SU-DHL-6 (cell line): ENCODE data around the gene ATG2B.

Experiments used
- H2AFZ ChIP-seq: fragments of 200-600 bp; sonication (generic); 2 replicates; pipeline ENCODE4 v1.6.1; 2014; ENCODE audit warnings: low read depth, mild to moderate bottlenecking, moderate library complexity, mixed read lengths, antibody characterized with exemption, low read length; ENCODE audit not compliant: severe bottlenecking
- H3F3A ChIP-seq: fragments of 200-600 bp; shearing (Covaris generic); 2 replicates; pipeline ENCODE4 v1.6.0; 2016; ENCODE audit warnings: antibody characterized with exemption, mild to moderate bottlenecking; ENCODE audit not compliant: insufficient read depth
- H3K27ac ChIP-seq: fragments of 200-600 bp; sonication (generic); 2 replicates; pipeline ENCODE4 v1.5.1; 2016; ENCODE audit warnings: low read depth, mild to moderate bottlenecking, low read length, moderate library complexity, mixed read lengths
- H3K27me3 ChIP-seq: fragments of 200-600 bp; sonication (generic), shearing (Covaris generic); 2 replicates; pipeline ENCODE4 v1.6.0; 2014; ENCODE audit warnings: mild to moderate bottlenecking, low read length
- H3K36me3 ChIP-seq: fragments of 200-600 bp; sonication (generic); 2 replicates; pipeline ENCODE4 v1.6.1; 2014; ENCODE audit warnings: mild to moderate bottlenecking, low read length, mixed read lengths
- H3K4me2 ChIP-seq: fragments of 300-600, 200-600 bp; shearing (Covaris generic), sonication (generic); 2 replicates; pipeline ENCODE4 v1.6.0; 2014; ENCODE audit warnings: low read length, low read depth, mild to moderate bottlenecking; ENCODE audit not compliant: poor library complexity, severe bottlenecking
- H3K4me3 ChIP-seq: fragments of 200-600 bp; sonication (generic); 2 replicates; pipeline ENCODE4 v1.5.1; 2014; ENCODE audit warnings: antibody characterized with exemption, low read length, mild to moderate bottlenecking, mixed read lengths; ENCODE audit not compliant: insufficient read depth, poor library complexity, severe bottlenecking
- H3K79me2 ChIP-seq: fragments of 200-600 bp; sonication (generic); 2 replicates; pipeline ENCODE4 v1.6.1; 2014; ENCODE audit warnings: mild to moderate bottlenecking, low read length, moderate library complexity; ENCODE audit not compliant: insufficient read depth
- H3K9ac ChIP-seq: fragments of 200-600 bp; sonication (generic); 2 replicates; pipeline ENCODE4 v1.7.0; 2014; ENCODE audit warnings: mild to moderate bottlenecking, low read length
- H3K9me2 ChIP-seq: fragments of 200-600 bp; sonication (generic); replicated peaks from 2 replicates; pipeline ENCODE4 v1.6.1; 2014; ENCODE audit warnings: low read length; ENCODE audit not compliant: insufficient read depth
- H3K9me3 ChIP-seq: fragments of 200-600 bp; sonication (generic); 2 replicates; pipeline ENCODE4 v1.6.1; 2014; ENCODE audit warnings: low read length, mixed read lengths; ENCODE audit not compliant: insufficient read depth
- H4K20me1 ChIP-seq: fragments of 200-600 bp; sonication (generic); 2 replicates; pipeline ENCODE4 v1.6.1; 2014; ENCODE audit warnings: low read depth, mild to moderate bottlenecking, antibody characterized with exemption, low read length, moderate library complexity, mixed read lengths
- CTCF ChIP-seq: fragments of 200-600 bp; sonication (generic); IDR thresholded peaks from one replicate; pipeline ENCODE4 v1.5.1; 2017; ENCODE audit warnings: antibody characterized with exemption, mild to moderate bottlenecking, low read length, moderate library complexity; ENCODE audit not compliant: insufficient read depth, poor library complexity, severe bottlenecking
- EZH2phosphoT487 ChIP-seq: fragments of 200-600 bp; sonication (generic), shearing (Covaris generic); conservative IDR thresholded peaks from 2 replicates; pipeline ENCODE4 v1.6.1; 2018; ENCODE audit warnings: mild to moderate bottlenecking, antibody characterized with exemption, low read length, moderate library complexity, mixed read lengths

ATG2B gene

GRCh38 chr14:96237641-96238040, 125.5 kb downstream of the ATG2B start:
- Histone ChIP-seq H3K27ac (no peak overlapping the region), H3K79me2 (no peaks in the 10 kb centered on the region), H3K9me3 (no peaks in the 10 kb centered on the region), H3K9ac (no peak overlapping the region), H4K20me1 (no peaks in the 10 kb centered on the region), H3K4me3 (no peak overlapping the region), H3K9me2 (no peaks in the 10 kb centered on the region), H3K27me3 (no peaks in the 10 kb centered on the region), H2AFZ (no peak overlapping the region), H3F3A (no peaks in the 10 kb centered on the region), H3K36me3 (no peaks in the 10 kb centered on the region), H3K4me2 (no peak overlapping the region)
- no peak for TF ChIP-seq EZH2phosphoT487
- TF ChIP-seq CTCF: no peak

- Histone ChIP-seq H3K79me2 (no peaks in the 10 kb centered on the region), H4K20me1 (no peaks in the 10 kb centered on the region), H3K9me3 (no peaks in the 10 kb centered on the region), H3K36me3 (no peaks in the 10 kb centered on the region), H3K4me3 (no peak overlapping the region), H3K9me2 (no peaks in the 10 kb centered on the region), H3K4me2 (no peak overlapping the region), H2AFZ (no peak overlapping the region), H3K9ac (no peak overlapping the region), H3F3A (no peaks in the 10 kb centered on the region), H3K27ac (no peak overlapping the region), H3K27me3 (no peaks in the 10 kb centered on the region)
- TF ChIP-seq CTCF: no peak
- TF ChIP-seq EZH2phosphoT487: no peak
Observed at GRCh38 chr14:96235426-96235825, 127.7 kb downstream of the ATG2B start.

GRCh38 chr14:96233661-96234060, 129.5 kb downstream of the ATG2B start:
- H3K79me2 ChIP-seq: no peaks in the 10 kb centered on the region
- no peaks in the 10 kb centered on the region for H3K27me3 ChIP-seq
- no peak overlapping the region for H3K27ac ChIP-seq
- H3K4me2 ChIP-seq: no peak overlapping the region
- H3K9me2 ChIP-seq: no peaks in the 10 kb centered on the region
- H4K20me1 ChIP-seq: no peaks in the 10 kb centered on the region
- no peaks in the 10 kb centered on the region for H3K36me3 ChIP-seq
- no peak overlapping the region for H3K9ac ChIP-seq
- no peaks in the 10 kb centered on the region for H3F3A ChIP-seq
- no peak overlapping the region for H3K4me3 ChIP-seq
- no peak for TF ChIP-seq EZH2phosphoT487
- TF ChIP-seq CTCF: no peak
- no peaks in the 10 kb centered on the region for H3K9me3 ChIP-seq
- H2AFZ ChIP-seq: no peak overlapping the region
